SK-N-SH (cell line): ENCODE measurements around the gene EBF3. TPM values are rescaled to one million over a fixed set of nuclear protein-coding genes. Genes with fewer than 3 reads are reported as not detected.

Experiments used
- CTCF ChIA-PET: fragments of 300-600, 350-600 bp; formaldehyde crosslinking; extraction: SDS; loops from one replicate; lab custom pipeline; 2021; lab: Yijun Ruan, JAX
- POLR2A ChIA-PET: fragments of 350-600 bp; sonication (Branson Sonifier 250); formaldehyde crosslinking; extraction: SDS; loops from one replicate; lab custom pipeline; 2020; ENCODE audit warnings: antibody characterized with exemption, inconsistent platforms; lab: Yijun Ruan, JAX
- DNase-seq: peaks from one replicate; pipeline ENCODE4 v3.0.0; 2012
- H2AFZ ChIP-seq: fragments of 200-600 bp; sonication (generic); 2 replicates; pipeline ENCODE4 v1.8.1; 2016; ENCODE audit warnings: antibody characterized with exemption, mild to moderate bottlenecking, low read depth
- H3F3A ChIP-seq: fragments of 200-600 bp; sonication (generic); replicated peaks from 2 replicates; pipeline ENCODE3; 2016; ENCODE audit warnings: antibody characterized with exemption, mild to moderate bottlenecking; ENCODE audit not compliant: insufficient read depth
- H3K27ac ChIP-seq, 2 experiments: fragments of 200-500 bp in 1 of 2; fragments of 200-600 bp in 1 of 2; sonication (Bioruptor generic) in 1 of 2; sonication (generic), shearing (Covaris generic) in 1 of 2; 2 replicates each; pipeline versions ENCODE4 v1.5.1 to v1.6.1; 2014 to 2016; ENCODE audit warnings: low read depth in 2 of 2, inconsistent platforms in 1 of 2, low read length in 1 of 2, mild to moderate bottlenecking in 1 of 2, mixed read lengths in 1 of 2
- H3K27me3 ChIP-seq: fragments of 200-600 bp; sonication (generic), shearing (Covaris generic); 2 replicates; pipeline ENCODE4 v1.6.1; 2016; ENCODE audit warnings: mixed run types; ENCODE audit not compliant: insufficient read depth
- H3K36me3 ChIP-seq, 2 experiments: fragments of 200-500 bp in 1 of 2; fragments of 200-600 bp in 1 of 2; sonication (Bioruptor generic) in 1 of 2; sonication (generic) in 1 of 2; replicated peaks in 1 of 2; 2 replicates each; pipeline versions ENCODE3 to v1.5.1; 2014 to 2016; ENCODE audit warnings: low read length in 1 of 2, mild to moderate bottlenecking in 1 of 2; ENCODE audit not compliant: insufficient read depth in 2 of 2, control insufficient read depth in 1 of 2
- H3K4me1 ChIP-seq, 2 experiments: fragments of 200-500 bp in 1 of 2; fragments of 200-600 bp in 1 of 2; sonication (Bioruptor generic) in 1 of 2; sonication (generic), shearing (Covaris generic) in 1 of 2; 2 replicates each; pipeline versions ENCODE4 v1.5.1 to v1.6.1; 2014 to 2016; ENCODE audit warnings: low read depth in 1 of 2, low read length in 1 of 2, mixed run types in 1 of 2; ENCODE audit not compliant: insufficient read depth in 2 of 2, control insufficient read depth in 1 of 2
- H3K4me2 ChIP-seq: fragments of 200-600 bp; sonication (generic), shearing (Covaris generic); 2 replicates; pipeline ENCODE4 v1.6.1; 2017; ENCODE audit warnings: mixed run types
- H3K4me3 ChIP-seq, 2 experiments: fragments of 200-500 bp in 1 of 2; fragments of 200-600 bp in 1 of 2; sonication (Bioruptor generic) in 1 of 2; sonication (generic), shearing (Covaris generic) in 1 of 2; 2 replicates each; pipeline versions ENCODE4 v1.5.1 to v1.8.1; 2014 to 2016; ENCODE audit warnings: low read depth in 2 of 2, inconsistent platforms in 1 of 2, low read length in 1 of 2, mild to moderate bottlenecking in 1 of 2, mixed read lengths in 1 of 2, moderate library complexity in 1 of 2
- H3K79me2 ChIP-seq: fragments of 200-600 bp; sonication (generic); 2 replicates; pipeline ENCODE4 v1.8.1; 2017; ENCODE audit warnings: mild to moderate bottlenecking; ENCODE audit not compliant: insufficient read depth
- H3K9ac ChIP-seq: fragments of 200-600 bp; sonication (generic); 2 replicates; pipeline ENCODE4 v1.6.1; 2017; ENCODE audit warnings: mixed run types
- H3K9me2 ChIP-seq: fragments of 200-600 bp; sonication (generic); 2 replicates; pipeline ENCODE4 v1.6.1; 2017; ENCODE audit warnings: mixed run types
- H3K9me3 ChIP-seq: fragments of 200-600 bp; sonication (generic); 2 replicates; pipeline ENCODE4 v1.6.1; 2017; ENCODE audit warnings: mixed run types, mild to moderate bottlenecking, moderate library complexity
- H4K20me1 ChIP-seq: fragments of 200-600 bp; sonication (generic); 2 replicates; pipeline ENCODE4 v1.6.1; 2017; ENCODE audit warnings: mild to moderate bottlenecking, mixed run types; ENCODE audit not compliant: insufficient read depth
- CTCF ChIP-seq: fragments of 200-600 bp; sonication (generic); IDR thresholded peaks from 2 replicates; pipeline ENCODE4 v1.6.1; 2017; ENCODE audit warnings: antibody characterized with exemption, mild to moderate bottlenecking, moderate library complexity
- ELF1 ChIP-seq: IDR thresholded peaks from 2 replicates; pipeline ENCODE4 v1.4.0; 2012
- EP300 ChIP-seq, 2 experiments: IDR thresholded peaks; 2 replicates each; pipeline versions ENCODE4 v1.4.0 to v1.6.1; 2012; ENCODE audit warnings: borderline replicate concordance in 1 of 2, low read depth in 1 of 2, low read length in 1 of 2
- FOXJ3 ChIP-seq: sonication (generic); formaldehyde crosslinking; IDR thresholded peaks from 2 replicates; pipeline ENCODE4 v1.5.1; 2020; ENCODE audit warnings: mild to moderate bottlenecking, missing genetic modification reagents
- FOXM1 ChIP-seq: IDR thresholded peaks from 2 replicates; pipeline ENCODE4 v1.4.0; 2012; ENCODE audit warnings: low read depth, mild to moderate bottlenecking
- GATA2 ChIP-seq: sonication (generic); formaldehyde crosslinking; IDR thresholded peaks from 2 replicates; pipeline ENCODE4 v1.5.0; 2020; ENCODE audit warnings: mild to moderate bottlenecking, missing genetic modification reagents
- MAX ChIP-seq: IDR thresholded peaks from 2 replicates; pipeline ENCODE4 v1.4.0; 2012; ENCODE audit warnings: low read depth
- MEF2A ChIP-seq: IDR thresholded peaks from 2 replicates; pipeline ENCODE4 v1.4.0; 2012; ENCODE audit warnings: low read depth, borderline replicate concordance
- NFIC ChIP-seq: IDR thresholded peaks from 2 replicates; pipeline ENCODE4 v1.4.0; 2012; ENCODE audit warnings: borderline replicate concordance
- NRF1 ChIP-seq: IDR thresholded peaks from 2 replicates; pipeline ENCODE4 v1.6.1; 2012; ENCODE audit warnings: low read depth, mild to moderate bottlenecking, low read length
- RAD21 ChIP-seq: IDR thresholded peaks from 2 replicates; pipeline ENCODE4 v1.6.1; 2012; ENCODE audit warnings: mild to moderate bottlenecking, low read length
- REST ChIP-seq: IDR thresholded peaks from 2 replicates; pipeline ENCODE4 v1.6.1; 2012; ENCODE audit warnings: mild to moderate bottlenecking, low read depth, low read length, moderate library complexity
- RFX5 ChIP-seq: IDR thresholded peaks from 2 replicates; pipeline ENCODE4 v1.6.1; 2012; ENCODE audit warnings: mild to moderate bottlenecking, improper control_type of control experiment, low read length
- RXRA ChIP-seq: IDR thresholded peaks from 2 replicates; pipeline ENCODE4 v1.4.0; 2012; ENCODE audit warnings: low read depth, mild to moderate bottlenecking, borderline replicate concordance
- TEAD4 ChIP-seq: IDR thresholded peaks from 2 replicates; pipeline ENCODE4 v1.4.0; 2012; ENCODE audit warnings: mild to moderate bottlenecking, borderline replicate concordance; ENCODE audit not compliant: insufficient read depth
- USF1 ChIP-seq: IDR thresholded peaks from 2 replicates; pipeline ENCODE4 v1.4.0; 2012; ENCODE audit warnings: low read depth, borderline replicate concordance
- YY1 ChIP-seq: IDR thresholded peaks from 2 replicates; pipeline ENCODE4 v1.4.0; 2012; ENCODE audit warnings: low read depth, mild to moderate bottlenecking
- ZBTB33 ChIP-seq: IDR thresholded peaks from 2 replicates; pipeline ENCODE4 v1.4.0; 2012; ENCODE audit warnings: low read depth, borderline replicate concordance
- WGBS: methylation state at CpG from one replicate; pipeline ENCODE4 v1.1.6; 2017; ENCODE audit warnings: low lambda C conversion rate; 5-methylcytosine and 5-hydroxymethylcytosine counted together
- polyA plus RNA-seq, 3 experiments: library from polyadenylated mRNA; depleted of rRNA; stranded (reverse); fragments of >200 nt; gene quantifications; 2 replicates each; pipeline ENCODE4 v1.2.3, GENCODE V29; 2012

EBF3 gene
- polyA plus RNA-seq, 1 of the 3 experiments (the other 2 are of a cell fraction) = not detected

GRCh38 chr10:129908406-129908805 is 55.7 kb downstream of the EBF3 start:
- no peaks in the 10 kb centered on the region for H3K36me3 ChIP-seq
- no peak for TF ChIP-seq NRF1
- TF ChIP-seq EP300 (IDR thresholded peaks at IDR 0.05; ENCODE audit: borderline replicate concordance in 1 of 2, low read depth in 1 of 2, low read length in 1 of 2) = no peak
- no peak for TF ChIP-seq RAD21
- no peak for TF ChIP-seq NFIC
- TF ChIP-seq CTCF = no peak
- TF ChIP-seq MEF2A = no peak
- TF ChIP-seq FOXJ3 = no peak
- TF ChIP-seq GATA2 (CRISPR knock-in tag) = no peak
- TF ChIP-seq RXRA = no peak
- no peak for TF ChIP-seq RFX5
- TF ChIP-seq USF1 = no peak
- TF ChIP-seq MAX = no peak
- TF ChIP-seq ZBTB33 = no peak
- TF ChIP-seq, all 33 proteins: peak for 0
- Histone ChIP-seq H4K20me1 (no peaks in the 10 kb centered on the region), H3K27ac (no peak overlapping the region), H3K9ac (no peak overlapping the region), H3F3A (no peaks in the 10 kb centered on the region), H3K9me3 (no peaks in the 10 kb centered on the region), H3K4me1 (peaks cover 0 to 8% of the 10 kb centered on the region in 2 experiments; a peak in 2 of 4 replicates), H3K4me3 (no peak overlapping the region), H2AFZ (no peak overlapping the region), H3K9me2 (no peaks in the 10 kb centered on the region), H3K4me2 (no peak overlapping the region), H3K79me2 (no peaks in the 10 kb centered on the region), H3K27me3 (no peaks in the 10 kb centered on the region)
- DNase-seq = no peak
- POLR2A ChIA-PET = no interaction called here
- WGBS = 71% methylated on average over 15 of the region's 15 CpGs
- CTCF ChIA-PET = interaction anchor here (2.0 kb wide), 1 partner anchor 20 kb away, joined by 8 read pairs; no protein-coding TSS in a partner anchor

- no peaks in the 10 kb centered on the region for H3F3A ChIP-seq
- H3K27me3 ChIP-seq = no peaks in the 10 kb centered on the region
- no peaks in the 10 kb centered on the region for H3K36me3 ChIP-seq
- H2AFZ ChIP-seq = no peak overlapping the region
- ChIA-PET CTCF (interaction anchor here (1.0 to 1.4 kb wide), 2 partner anchors 16 to 67 kb away, joined by 3 to 4 read pairs; no protein-coding TSS in a partner anchor), POLR2A (no interaction called here)
- no peaks in the 10 kb centered on the region for H3K4me1 ChIP-seq
- no peak overlapping the region for H3K4me3 ChIP-seq
- no peak overlapping the region for H3K27ac ChIP-seq
- TF ChIP-seq ELF1 = no peak
- no peak for TF ChIP-seq FOXJ3
- TF ChIP-seq MAX = no peak
- TF ChIP-seq YY1 = no peak
- TF ChIP-seq EP300 (IDR thresholded peaks at IDR 0.05; ENCODE audit: borderline replicate concordance in 1 of 2, low read depth in 1 of 2, low read length in 1 of 2) = no peak
- no peak for TF ChIP-seq NRF1
- TF ChIP-seq FOXM1 = no peak
- no peak for TF ChIP-seq TEAD4
- no peak for TF ChIP-seq REST
- WGBS = 31% methylated on average over 12 of the region's 12 CpGs
- no peak overlapping the region for H3K4me2 ChIP-seq
- H3K9ac ChIP-seq = no peak overlapping the region
- no peaks in the 10 kb centered on the region for H3K9me2 ChIP-seq
- no peaks in the 10 kb centered on the region for H3K79me2 ChIP-seq
- H3K9me3 ChIP-seq = no peaks in the 10 kb centered on the region
- no peak for DNase-seq
- H4K20me1 ChIP-seq = no peaks in the 10 kb centered on the region
These were observed 58.5 kb downstream of the EBF3 start for GRCh38 chr10:129905553-129905952.
